22Rv1 (cell line): ENCODE measurements around the gene CDK5RAP1.

ENCODE experiments used
- H3K27ac ChIP-seq: fragments of 450-650 bp; 2 replicates; pipeline ENCODE4 v1.5.1; 2017
- ZFX ChIP-seq: fragments of 450-650 bp; IDR thresholded peaks from 2 replicates; pipeline ENCODE4 v1.6.1; 2017; ENCODE audit warnings: antibody characterized with exemption, borderline replicate concordance
- TF ChIP-seq, protein P1 (sequence below): fragments of 450-650 bp; IDR thresholded peaks from 2 replicates; pipeline ENCODE4 v1.5.1; 2017; ENCODE audit warnings: mild to moderate bottlenecking

Gene CDK5RAP1, protein sequence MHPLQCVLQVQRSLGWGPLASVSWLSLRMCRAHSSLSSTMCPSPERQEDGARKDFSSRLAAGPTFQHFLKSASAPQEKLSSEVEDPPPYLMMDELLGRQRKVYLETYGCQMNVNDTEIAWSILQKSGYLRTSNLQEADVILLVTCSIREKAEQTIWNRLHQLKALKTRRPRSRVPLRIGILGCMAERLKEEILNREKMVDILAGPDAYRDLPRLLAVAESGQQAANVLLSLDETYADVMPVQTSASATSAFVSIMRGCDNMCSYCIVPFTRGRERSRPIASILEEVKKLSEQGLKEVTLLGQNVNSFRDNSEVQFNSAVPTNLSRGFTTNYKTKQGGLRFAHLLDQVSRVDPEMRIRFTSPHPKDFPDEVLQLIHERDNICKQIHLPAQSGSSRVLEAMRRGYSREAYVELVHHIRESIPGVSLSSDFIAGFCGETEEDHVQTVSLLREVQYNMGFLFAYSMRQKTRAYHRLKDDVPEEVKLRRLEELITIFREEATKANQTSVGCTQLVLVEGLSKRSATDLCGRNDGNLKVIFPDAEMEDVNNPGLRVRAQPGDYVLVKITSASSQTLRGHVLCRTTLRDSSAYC

DNA sequence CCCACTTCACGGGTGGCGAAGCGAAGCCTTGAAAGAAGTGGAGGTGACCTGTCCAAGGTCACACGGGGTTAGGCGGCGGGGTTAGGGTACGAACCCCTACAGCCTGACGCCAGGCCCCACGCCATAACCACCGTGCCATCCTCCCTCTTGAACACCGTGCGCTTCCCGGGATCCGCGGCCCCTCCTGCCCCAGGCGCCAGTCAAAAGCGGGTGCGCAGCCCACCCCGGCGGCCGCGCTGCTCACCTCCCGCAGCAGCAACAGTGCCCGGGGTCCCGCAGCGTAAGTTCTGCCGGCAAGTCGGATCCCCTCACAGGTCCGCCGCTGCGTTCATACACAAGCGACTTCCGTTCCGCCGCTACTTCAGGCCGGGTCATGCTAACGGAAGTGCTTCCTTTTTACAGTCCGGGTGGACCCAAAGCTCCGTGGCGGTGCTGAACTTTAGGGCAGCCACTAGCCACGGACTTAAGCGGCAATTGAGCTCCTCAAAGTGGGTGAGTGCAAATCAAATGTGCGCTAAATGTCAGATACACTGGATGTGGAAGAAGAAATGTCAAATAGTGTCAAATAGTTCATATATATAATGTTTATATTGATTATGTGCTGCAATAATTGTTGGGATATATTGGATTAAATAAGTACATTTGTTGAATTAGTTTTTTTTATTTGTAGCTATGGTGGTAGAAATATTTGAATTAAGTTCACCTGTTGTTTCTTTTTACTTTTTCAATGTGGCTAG is at the start of gene CDK5RAP1:
Gene CDK5RAP1, minus strand, starts transcription at position 336 of the 737 bp plus-strand sequence. CDS start 4,455 bp downstream, outside the sequence.
- H3K27ac ChIP-seq: peak within 1 kb of the TSS; percentile 36
- TF ChIP-seq, protein P1, sequence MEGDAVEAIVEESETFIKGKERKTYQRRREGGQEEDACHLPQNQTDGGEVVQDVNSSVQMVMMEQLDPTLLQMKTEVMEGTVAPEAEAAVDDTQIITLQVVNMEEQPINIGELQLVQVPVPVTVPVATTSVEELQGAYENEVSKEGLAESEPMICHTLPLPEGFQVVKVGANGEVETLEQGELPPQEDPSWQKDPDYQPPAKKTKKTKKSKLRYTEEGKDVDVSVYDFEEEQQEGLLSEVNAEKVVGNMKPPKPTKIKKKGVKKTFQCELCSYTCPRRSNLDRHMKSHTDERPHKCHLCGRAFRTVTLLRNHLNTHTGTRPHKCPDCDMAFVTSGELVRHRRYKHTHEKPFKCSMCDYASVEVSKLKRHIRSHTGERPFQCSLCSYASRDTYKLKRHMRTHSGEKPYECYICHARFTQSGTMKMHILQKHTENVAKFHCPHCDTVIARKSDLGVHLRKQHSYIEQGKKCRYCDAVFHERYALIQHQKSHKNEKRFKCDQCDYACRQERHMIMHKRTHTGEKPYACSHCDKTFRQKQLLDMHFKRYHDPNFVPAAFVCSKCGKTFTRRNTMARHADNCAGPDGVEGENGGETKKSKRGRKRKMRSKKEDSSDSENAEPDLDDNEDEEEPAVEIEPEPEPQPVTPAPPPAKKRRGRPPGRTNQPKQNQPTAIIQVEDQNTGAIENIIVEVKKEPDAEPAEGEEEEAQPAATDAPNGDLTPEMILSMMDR: no peak
- no peak for TF ChIP-seq ZFX

DNA sequence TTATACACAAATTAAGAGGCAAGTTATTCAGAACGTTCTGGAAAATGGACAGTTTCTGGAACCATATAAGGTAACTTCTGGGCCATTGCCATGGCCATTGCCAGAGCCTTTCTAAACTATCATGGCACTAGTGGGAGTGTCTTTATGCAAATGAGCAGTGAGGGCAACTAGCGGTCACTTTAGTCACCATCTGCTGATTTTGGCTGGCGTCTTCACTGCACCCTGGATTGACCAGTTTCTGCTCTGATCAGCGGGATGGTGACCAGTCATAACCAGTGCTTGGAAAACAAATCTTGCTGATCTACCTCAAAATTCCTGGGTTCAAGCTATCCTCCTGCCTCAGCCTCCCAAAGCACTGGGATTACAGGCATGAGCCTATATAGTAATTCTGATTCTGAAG is 49.5 kb upstream of the CDK5RAP1 start:
- no peak for TF ChIP-seq ZFX
- no peak overlapping the region for H3K27ac ChIP-seq

DNA sequence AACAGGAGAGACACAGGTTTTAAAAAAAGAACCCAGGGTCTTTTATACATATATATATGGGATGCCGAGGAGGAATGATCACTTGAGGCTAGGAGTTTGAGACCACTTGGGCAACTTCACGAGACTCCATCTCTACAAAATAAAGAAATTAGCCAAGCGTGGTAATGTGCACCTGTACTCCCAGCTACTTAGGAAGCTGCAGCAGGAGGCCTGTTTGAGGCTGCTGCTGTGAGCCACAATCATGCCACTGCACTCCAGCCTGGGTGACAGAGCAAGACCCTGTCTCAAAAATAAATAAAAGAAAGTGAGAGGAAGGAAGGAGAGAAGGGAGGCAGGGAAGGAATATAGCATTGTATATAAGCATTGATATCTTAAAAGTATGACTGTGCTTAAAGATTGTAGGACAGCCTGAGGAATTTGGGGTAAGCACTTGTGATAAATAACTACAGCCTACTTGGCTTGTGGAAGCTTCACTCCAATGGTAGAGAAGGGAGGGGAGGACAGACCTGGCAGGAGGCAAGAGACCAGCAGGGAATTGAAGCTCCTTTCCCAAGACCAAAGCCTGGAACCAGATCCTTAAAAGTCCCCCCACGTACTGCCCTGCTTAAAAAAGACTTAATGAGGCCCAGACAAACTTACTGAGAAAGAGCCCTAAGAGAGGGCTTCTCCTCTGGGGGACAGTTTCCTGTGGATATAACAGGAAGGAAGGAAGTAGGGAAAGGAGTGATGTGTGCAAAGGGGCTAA is 44.7 kb upstream of the CDK5RAP1 start:
- TF ChIP-seq, protein P1: no peak
- no peak for TF ChIP-seq ZFX
- no peak overlapping the region for H3K27ac ChIP-seq

DNA sequence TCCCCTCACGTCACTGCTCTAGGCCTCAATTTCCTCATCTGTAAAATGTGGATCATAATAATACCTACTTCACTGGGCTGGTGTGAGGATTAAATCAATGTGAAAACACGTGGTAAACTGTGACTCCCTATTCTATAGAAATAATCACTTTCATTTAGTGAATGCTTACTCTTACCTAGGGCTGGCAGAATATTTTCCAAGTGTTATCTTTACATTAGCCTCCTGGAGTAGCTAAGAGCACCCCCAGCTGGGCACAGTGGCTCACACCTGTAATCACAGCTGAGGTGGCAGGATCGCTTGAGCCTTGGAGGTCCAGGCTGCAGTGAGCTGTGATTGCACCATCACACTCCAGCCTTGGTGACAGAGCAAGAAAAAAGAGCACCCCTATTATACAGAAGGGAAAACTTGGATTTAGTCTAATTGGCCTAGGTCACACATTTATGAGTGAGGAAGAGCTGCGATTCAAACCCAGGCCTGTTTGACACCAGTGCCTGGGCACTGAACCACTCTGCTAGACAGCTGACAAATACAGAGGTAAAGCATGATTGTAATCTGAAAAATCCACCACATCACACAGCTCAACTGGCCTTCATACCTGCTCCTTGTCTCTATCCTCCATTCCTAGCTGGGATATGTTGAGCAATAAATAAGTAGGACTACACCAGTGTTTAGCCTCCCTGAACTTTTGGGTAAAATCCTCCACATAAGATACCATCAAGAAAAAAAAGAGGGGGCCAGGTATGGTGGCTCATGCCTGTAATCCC is 43.7 kb upstream of the CDK5RAP1 start:
- TF ChIP-seq, protein P1: peak; percentile 52
- no peak for TF ChIP-seq ZFX

DNA sequence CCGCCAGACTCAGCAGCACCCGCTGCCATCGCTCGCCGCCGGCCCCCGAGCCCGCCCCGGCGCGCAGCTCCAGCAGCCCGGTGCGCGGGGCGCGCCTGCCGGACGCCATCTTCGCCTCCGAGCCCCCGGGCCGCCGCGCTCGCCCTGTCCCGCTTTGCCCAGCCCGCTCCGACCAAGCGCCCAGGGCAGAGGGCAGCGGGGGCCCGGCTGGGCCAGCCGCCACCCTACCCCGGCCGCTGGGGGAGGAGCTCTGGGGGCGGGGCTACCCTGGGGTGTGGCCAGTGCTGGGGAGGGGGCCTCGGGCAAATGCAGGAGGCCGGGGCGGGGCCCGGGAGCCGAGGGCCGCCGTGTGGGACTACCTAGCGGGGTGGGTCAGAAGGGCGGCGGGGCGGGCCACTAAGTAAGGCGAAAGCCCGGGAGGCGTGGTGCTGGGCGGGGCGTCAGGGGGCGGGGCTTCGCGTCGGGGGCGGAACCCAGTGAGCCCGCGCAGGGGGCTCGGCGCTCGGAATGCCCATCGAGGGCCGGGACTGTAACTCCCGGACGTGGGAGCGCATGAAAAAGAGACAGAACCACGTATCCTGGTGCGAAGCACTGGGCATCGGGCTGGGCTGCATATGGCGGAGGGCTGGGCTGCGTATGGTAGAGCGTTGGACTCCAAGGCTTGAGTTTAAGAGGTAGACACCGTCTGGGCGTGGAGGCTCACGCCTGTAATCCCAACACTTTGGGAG is 42.4 kb upstream of the CDK5RAP1 start, which contains the start of gene SNTA1:
Gene SNTA1, minus strand, starts transcription at position 252 of the 728 bp plus-strand sequence. Its CDS starts 143 bp downstream, at position 109.
- H3K27ac ChIP-seq: peak within 1 kb of the TSS; percentile 58
- TF ChIP-seq, protein P1: 0 out of 2 replicates have a peak, but pooled peaks have one; percentile 8
- no peak for TF ChIP-seq ZFX

More for the DNA sequence above, 43.7 kb upstream of the CDK5RAP1 start:
- no peak overlapping the region for H3K27ac ChIP-seq

DNA sequence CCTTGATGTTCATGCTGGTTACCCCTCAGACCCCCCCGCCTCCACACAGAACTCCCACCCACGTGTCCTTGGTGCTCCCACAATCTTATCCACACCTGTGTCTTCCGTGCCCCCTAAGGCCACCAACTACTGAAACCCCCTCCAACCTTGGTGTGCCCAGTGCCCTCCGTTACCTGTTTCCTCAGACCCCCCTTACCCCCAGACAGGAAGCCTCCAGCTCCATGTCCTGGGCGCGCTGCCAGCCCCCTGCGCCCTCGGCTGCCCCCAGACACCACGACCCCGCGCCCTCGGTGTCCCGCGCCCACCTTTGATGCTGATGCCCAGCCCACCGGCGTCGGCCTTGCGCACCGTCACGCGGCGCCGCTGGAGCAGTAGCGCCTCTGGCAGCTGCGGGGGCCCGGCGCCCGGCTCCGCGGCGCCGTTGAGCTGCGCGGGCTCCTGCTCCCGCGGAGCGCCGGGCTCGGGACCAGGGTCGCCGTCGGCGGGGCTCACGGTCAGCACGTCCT is 41.7 kb upstream of the CDK5RAP1 start:
- TF ChIP-seq, protein P1: no peak
- no peak for TF ChIP-seq ZFX
- H3K27ac ChIP-seq: peak overlapping the region; percentile 58
